T47D (cell line): ENCODE results near the gene TMTC2.
A peak's percentile ranks its signal among the peaks of the same experiment; 100 is the strongest.
"Not testable (repeated sequence)": the region's sequence is repeated elsewhere in the genome, so short reads cannot be mapped to it uniquely, and the experiment has no call there.

Experiments
- DNase-seq, 2 experiments: peaks; one replicate each; pipeline versions ENCODE4 v3.0.0 to v3.0.0-alpha.2; 2011 to 2012; ENCODE audit warnings: low read depth in 1 of 2, low spot score in 1 of 2
- JUND ChIP-seq: IDR thresholded peaks from 2 replicates; pipeline ENCODE4 v1.6.1; 2012; ENCODE audit warnings: low read depth
- in situ Hi-C: cut with HindIII; loops from 2 replicates; pipeline ENCODE4 v1.10.0; 2016; ENCODE audit warnings: low sequenced_read_pairs, low pct_unique_long_range_greater_than_20kb

Gene TMTC2

DNA sequence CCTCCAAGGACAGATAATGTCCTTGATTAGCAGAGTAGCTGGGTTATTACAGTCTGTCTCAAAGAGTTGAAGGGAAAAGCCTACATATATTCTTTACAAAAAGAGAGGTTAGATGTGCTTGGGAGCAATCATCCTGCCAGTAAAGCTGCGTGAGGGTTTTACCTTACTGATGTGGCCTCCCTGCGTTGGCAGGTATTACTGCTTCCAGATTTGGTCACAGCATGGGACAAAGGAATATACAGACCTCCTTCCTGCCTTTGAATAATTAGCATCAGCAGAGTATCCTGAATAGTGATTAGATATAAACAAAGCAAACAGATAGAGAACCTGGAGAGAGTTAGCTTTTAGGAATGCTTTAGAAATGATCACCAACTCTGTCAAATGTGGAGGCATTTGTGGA, 69.6 kb downstream of the TMTC2 start:
- in situ Hi-C loops: no loop called here
- no peak for DNase-seq
- no peak for TF ChIP-seq JUND

DNA sequence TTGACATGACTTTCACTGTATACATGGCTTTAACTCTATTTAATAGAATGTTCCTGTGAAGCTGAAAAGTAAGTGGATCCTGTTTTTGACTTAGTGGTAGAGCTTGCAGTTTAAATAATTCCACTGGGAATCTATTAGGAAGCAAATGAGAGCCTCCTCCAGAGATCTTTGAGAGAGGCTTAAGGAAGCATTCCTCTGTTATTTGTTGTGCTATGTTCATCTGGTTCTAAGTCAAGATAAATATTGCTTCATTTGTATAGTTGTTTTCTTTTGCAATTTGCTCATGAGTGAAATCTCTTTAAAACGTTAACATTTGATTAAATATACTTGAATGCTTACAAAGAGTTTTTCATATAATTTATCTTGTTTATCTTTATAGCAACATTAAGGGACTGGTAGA, 70.4 kb downstream of the TMTC2 start:
- DNase-seq: peak; percentile 23 to 47
- in situ Hi-C loops: no loop called here
- peak; percentile 33; the same call in 1 of the 2 replicates for TF ChIP-seq JUND

DNA sequence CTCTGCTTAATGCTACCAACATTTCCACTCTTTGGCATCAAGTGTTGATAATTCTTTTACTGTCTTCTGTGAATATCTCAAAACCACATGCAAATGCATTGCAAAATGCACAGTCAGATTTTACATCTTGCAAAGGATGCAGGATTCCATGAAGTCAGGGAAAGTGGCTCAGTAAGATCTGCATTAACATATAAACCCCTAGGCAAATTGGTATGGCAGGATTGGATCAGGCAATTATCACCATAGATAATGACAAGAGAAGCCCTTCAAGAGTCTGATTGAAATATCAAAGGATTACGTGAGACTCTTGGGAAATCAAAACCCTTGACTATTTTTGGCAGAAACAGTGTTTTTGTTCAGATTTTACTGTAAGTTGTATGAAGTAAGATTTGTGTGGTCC, 71.0 kb downstream of the TMTC2 start:
- no peak for DNase-seq
- TF ChIP-seq JUND: no peak
- in situ Hi-C loops: no loop called here

DNA sequence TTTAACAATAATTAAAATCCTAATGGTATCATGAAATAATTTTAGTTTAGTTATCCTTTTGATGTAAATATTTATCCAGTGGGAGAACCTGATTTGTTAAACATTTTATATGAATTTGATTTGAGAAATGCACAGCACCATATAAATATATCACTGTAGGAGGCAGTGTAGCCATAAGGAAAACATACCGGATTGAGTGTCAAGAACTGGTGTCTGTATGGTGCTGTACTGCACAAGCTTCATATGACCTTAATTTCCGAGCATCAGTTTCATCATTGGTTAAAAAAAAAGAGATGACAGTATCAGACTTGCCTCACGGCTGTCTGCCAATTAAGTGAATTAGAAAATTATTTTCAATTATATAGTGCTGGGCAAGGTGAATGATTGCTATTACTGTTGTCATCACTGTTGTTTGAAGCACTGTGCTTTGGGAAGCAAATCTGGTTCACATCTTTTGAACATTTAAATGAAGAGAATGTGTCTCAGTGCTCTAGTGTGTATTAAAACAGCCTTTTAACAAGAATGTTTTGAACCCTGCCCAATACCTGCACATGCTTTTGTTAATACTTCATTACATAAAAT, 72.1 kb downstream of the TMTC2 start:
- in situ Hi-C loops: no loop called here
- TF ChIP-seq JUND: no peak
- peak in 1 of 2 experiments; percentile 41 for DNase-seq

DNA sequence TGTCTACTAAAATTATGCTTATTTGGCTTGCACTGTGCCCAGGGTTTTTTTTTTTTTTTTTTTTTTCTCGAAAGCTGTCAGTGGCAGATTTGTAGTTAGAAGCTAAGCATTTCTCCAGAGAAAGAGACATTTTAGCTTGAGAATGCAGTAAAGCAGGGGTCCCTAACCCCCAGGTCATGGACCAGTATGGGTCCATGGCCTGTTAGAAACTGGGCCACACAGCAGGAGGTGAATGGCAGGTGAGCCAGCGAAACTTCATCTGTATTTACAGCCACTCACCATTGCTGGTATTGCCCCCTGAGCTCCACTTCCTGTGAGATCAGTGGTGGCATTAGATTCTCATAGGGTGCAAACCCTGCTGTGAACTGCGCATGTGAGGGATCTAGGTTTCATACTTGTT, 73.7 kb downstream of the TMTC2 start:
- in situ Hi-C loops: no loop called here
- DNase-seq: no peak
- no peak for TF ChIP-seq JUND

DNA sequence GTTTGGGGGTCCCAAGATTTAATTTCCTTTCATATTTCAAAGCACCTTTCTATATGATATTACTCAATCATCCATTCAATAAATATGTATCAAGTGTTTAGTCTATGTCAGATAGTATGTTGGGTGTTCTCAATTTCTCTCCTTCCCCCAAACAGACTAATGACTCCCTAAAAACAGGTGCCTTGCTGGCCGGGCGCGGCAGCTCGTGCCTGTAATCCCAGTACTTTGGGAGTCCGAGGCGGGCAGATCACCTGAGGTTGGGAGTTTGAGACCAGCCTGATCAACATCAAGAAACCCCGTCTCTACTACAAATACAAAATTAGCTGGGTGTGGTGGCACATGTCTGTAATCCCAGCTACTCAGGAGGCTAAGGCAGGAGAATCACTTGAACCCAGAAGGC, 78.5 kb downstream of the TMTC2 start:
- DNase-seq, in situ Hi-C loops: not testable (repeated sequence)

DNA sequence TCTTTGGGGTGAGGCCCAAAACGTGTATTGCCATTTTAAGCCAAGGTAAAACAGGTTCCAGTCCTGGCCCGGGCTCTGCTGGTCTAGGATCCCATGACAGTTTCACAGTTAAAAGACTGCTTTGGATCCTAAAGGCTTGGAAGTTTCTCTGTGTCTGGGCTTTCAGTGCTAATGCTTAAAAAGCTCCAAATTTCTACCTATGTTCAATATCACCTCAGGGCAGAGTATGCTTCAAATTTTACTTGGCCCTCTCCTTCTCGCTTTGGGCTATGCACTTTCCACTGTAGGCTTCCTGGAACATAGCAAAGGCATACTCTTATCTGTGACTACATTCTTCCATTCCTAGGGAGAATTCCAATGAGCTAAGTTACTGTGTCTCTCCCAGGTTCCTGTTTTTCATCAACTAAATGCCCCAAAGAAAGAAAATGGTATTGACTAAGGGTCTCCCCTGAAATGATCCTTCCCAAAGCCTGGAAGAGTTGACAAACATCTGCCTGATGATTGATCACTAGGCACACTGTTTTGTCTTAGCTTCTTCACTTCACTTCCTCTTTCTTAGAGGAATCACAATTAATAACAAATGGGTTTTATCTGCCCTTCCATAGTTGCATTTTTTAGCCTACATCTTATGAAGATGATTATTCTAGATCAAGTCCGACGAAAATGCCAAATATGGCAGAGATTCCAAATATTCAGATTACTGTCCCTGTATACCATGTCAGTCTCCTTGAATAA, 79.4 kb downstream of the TMTC2 start:
- in situ Hi-C loops: no loop called here
- no peak for DNase-seq
- no peak for TF ChIP-seq JUND

DNA sequence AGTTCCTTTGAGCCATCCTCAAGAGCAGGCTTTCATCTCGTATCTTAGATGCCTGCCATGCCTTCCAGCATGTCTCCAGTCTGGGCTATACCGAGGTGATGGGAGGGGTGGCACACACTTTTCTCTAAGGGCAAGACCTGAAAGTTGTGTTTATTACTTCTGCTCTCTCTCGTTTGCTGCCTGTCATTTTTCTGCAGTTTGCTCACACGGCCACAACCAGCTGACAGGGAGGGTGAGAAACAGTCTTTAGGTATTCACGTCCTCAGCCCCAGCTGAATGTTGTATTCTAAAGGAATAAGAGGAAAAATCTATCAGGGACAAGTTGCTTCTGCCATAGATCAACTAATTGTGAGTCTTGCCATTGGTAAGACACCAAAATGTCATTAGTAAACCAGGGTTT, 88.0 kb downstream of the TMTC2 start:
- in situ Hi-C loops: no loop called here
- TF ChIP-seq JUND: no peak
- no peak for DNase-seq

DNA sequence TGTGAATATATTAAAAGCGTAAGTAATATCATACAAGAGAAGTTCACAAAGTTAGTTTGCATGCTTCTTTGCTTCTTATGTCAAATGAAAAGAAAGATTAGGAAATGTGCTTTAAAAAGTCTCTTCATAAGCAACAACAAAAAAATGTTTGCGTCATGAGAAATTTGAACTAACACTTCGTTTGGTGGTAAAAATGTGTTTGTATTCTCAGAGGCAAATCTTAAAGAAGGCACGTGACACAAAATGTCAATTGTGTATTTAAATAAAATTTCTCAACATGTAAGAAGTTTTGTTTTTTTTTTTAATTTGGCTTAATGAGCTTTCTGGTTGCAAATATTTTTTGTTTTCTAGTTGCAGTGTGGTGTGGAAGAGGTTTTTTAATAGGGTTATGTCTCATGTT, 93.8 kb downstream of the TMTC2 start:
- no peak for TF ChIP-seq JUND

DNA sequence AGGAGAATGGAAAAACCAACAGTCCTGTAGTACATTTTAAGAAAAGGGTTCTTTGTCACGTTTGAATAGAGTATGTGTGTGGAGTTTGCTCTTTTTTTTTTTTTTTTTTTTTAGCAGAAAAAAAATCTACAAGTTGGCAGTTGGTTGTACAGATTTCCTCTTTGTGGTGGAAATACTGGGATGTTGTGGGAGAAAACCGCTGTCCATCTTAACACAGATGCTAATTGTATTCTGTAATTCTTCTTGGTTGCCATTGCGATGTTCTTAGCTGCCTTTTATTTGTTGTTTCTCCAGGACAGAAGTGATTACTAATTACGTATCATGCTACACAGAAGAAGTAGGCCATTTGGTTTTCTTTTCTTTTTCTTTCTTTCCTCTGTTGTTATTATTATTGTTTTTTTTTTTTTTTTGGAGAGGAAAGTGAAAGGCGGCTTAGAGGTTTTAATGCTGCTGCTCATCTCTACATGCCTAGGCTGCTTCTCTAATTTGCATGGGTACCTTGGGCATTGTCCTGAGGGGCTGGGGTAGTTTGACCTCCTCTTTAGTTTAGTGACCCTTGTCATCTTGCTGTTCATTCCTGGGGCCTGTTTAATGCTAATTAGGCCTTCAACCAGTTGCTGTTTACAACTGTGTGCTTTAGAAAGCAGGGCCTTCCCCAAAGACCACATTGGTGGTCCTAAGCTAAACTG, 94.7 kb downstream of the TMTC2 start:
- in situ Hi-C loops: no loop called here
- TF ChIP-seq JUND: no peak
- DNase-seq: no peak

More for the DNA sequence above, 93.8 kb downstream of the TMTC2 start:
- DNase-seq: no peak
- in situ Hi-C loops: no loop called here

DNA sequence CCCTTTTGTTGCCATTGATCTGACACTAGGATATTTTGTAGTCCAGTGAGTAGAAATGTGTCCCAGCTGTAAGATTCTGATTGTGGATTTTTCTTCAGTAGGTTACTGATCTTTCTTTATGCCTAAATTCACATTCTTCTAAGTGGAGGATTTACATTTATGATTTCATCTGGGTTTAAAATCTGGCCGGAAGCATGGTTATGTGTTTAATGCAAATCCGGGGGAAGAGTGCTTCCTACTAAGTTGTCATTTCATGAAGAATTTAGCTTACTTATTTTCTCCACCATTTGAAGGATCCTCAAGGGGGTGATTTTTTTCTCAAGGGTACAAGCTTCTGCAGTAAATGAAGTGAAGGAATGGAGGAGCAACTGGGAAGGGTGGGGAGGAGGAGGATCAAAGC, 96.7 kb downstream of the TMTC2 start:
- no peak for DNase-seq
- no peak for TF ChIP-seq JUND
- in situ Hi-C loops: no loop called here

DNA sequence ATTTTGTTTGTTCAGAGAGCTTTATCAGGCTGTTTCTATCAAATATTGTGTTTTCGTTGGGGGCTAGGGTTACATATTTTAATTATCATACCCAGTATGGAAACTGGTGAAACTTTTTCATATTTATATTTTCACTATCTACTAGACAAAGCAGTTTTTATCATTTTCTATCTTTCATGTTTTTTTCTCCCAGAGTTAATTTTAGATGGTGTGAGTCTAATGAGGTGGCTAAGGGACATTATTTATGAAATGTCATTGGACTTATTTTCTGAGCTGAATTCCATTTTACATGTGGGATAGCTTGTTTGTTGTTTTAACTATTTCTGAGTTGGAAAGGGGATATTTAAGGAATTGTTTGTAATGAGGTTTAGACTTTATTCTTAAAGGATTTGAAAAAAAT, 100.3 kb downstream of the TMTC2 start:
- no peak for TF ChIP-seq JUND
- no peak for DNase-seq
- in situ Hi-C loops: no loop called here

DNA sequence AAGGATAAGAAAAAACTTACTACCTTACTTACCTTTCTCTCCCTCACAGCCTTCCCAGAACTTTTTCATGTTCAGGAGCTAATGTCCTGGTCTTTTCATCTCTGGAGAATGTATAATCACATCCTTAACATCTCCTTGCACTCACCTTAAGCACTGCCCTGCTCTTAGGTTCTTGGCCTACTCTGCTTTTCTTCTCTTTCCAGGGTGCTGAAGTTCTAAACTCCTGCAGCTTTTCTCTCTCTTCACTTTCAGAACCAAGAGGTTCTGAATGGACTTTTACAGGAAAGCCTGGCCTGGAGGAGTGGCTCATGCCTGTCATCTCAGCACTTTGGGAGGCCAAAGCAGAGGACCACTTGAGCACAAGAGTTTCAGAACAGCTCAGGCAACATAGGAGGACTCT, 101.9 kb downstream of the TMTC2 start:
- no peak for TF ChIP-seq JUND
- in situ Hi-C loops: no loop called here
- DNase-seq: peak in 1 of 2 experiments; percentile 14
